NT2/D1 (cell line): ENCODE results near the gene CPEB4.
A peak's percentile ranks its signal among the peaks of the same experiment; 100 is the strongest.

ENCODE experiments used
- DNase-seq: peaks from one replicate; pipeline ENCODE4 v3.0.0-alpha.2; 2011; ENCODE audit warnings: low read depth, low spot score
- H3K27me3 ChIP-seq: 2 replicates; pipeline ENCODE4 v1.6.0; 2011; ENCODE audit warnings: mild to moderate bottlenecking; ENCODE audit not compliant: insufficient read length, insufficient read depth
- H3K36me3 ChIP-seq: 2 replicates; pipeline ENCODE4 v1.6.1; 2011; ENCODE audit warnings: mild to moderate bottlenecking, low read length, mixed read lengths; ENCODE audit not compliant: insufficient read depth, insufficient read length
- H3K4me1 ChIP-seq: 2 replicates; pipeline ENCODE4 v1.5.1; 2011; ENCODE audit not compliant: insufficient read depth, insufficient read length
- H3K4me3 ChIP-seq: 2 replicates; pipeline ENCODE4 v1.5.1; 2011; ENCODE audit warnings: low read depth; ENCODE audit not compliant: insufficient read length
- H3K9ac ChIP-seq: 2 replicates; pipeline ENCODE4 v1.6.0; 2011; ENCODE audit warnings: low read depth; ENCODE audit not compliant: insufficient read length
- H3K9me3 ChIP-seq: 2 replicates; pipeline ENCODE4 v1.5.1; 2011; ENCODE audit warnings: mild to moderate bottlenecking, low read length; ENCODE audit not compliant: insufficient read depth
- SUZ12 ChIP-seq: IDR thresholded peaks from 2 replicates; pipeline ENCODE4 v1.6.1; 2011; ENCODE audit not compliant: insufficient read length, insufficient read depth; ENCODE audit errors: extremely low read depth
- YY1 ChIP-seq: IDR thresholded peaks from 2 replicates; pipeline ENCODE4 v1.6.1; 2011; ENCODE audit not compliant: insufficient read length, insufficient read depth
- ZNF274 ChIP-seq: IDR thresholded peaks from 2 replicates; pipeline ENCODE4 v1.6.1; 2011; ENCODE audit warnings: mild to moderate bottlenecking, low read depth, low read length

CPEB4 gene

DNA sequence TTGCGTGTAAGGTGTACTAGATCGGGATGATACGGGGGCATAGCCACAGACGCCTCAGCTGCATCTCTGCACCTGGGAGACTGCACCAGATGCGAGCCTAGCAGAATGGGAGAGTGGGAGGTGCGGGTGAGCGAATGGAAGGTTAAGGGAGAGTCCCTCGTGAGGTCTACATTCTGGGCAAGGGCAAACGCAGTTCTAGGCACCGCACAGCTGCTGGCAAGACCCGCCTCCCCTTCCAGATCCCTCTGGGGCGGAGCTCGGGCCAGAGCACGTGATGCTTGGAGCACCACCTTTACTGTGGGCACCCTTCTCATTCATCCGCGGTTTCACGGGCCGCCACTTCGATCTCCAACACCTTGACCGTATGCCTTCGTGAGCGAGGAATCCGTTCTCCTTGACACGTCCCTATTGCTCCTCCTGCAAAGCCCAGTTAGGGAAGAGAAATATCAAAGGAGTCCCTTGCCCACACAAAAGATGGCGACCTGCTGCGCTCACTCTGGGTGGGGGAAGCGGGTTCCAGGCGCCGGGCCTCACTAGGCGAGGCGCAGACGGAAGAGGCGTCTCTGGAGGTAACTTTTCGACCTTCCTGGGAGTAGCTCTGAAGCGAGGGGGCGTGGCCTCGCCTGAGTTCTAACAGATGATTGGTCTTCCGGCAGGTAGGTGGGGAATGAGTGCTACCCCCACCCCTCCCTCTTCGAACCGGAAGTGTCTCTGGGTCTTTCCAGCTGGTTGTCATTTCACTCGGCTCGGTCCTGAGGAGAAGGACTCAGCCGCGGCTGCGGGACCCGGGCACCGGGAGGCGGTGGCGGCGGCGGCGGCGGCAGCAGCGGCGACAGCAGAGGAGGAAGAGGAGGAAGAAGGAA lies at the start of gene CPEB4:
Gene CPEB4 (plus strand): TSS at position 740 of the 863 bp plus-strand sequence. CDS start 1,385 bp downstream, outside the sequence.
- no peaks in the 10 kb centered on the region for H3K36me3 ChIP-seq
- peak within 1 kb of the TSS; percentile 47 for H3K4me3 ChIP-seq
- H3K27me3 ChIP-seq = no peaks in the 10 kb centered on the region
- peak within 1 kb of the TSS; percentile 61 for H3K9ac ChIP-seq
- peak; percentile 96 for DNase-seq
- H3K4me1 ChIP-seq = no peaks in the 10 kb centered on the region
- H3K9me3 ChIP-seq = no peaks in the 10 kb centered on the region
- TF ChIP-seq SUZ12 = no peak
- TF ChIP-seq YY1 = peak; percentile 98
- no peak for TF ChIP-seq ZNF274

DNA sequence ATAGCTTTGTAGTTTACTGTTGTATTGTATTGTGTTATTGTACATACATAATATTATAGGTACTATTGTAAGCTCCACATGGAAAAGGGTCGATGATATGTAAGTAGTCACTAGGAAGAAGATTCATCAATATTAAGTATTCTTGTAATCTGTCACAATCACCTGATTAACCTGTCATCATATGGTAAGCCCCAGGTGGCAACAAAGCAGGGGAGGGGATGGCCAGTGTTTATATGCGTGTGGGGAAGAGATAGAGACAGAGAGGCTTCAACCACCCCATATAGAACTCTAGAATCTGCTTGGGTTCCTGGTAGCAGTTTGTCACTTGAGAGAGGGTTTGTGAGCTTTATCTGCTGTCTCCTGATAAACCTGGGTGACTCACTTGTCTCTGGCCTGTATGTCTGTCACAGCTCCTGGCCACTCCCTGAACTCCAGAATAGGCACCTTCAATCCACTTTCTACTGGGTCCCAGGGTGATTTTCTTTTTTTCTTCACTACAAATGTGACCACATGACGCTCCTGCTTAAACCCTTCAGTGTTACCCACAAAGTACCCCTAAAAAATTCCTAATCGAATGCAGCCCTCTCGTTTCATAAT lies 48.9 kb upstream of the CPEB4 start:
- Histone ChIP-seq H3K9ac (no peak overlapping the region), H3K36me3 (no peaks in the 10 kb centered on the region), H3K9me3 (no peaks in the 10 kb centered on the region), H3K27me3 (no peaks in the 10 kb centered on the region), H3K4me1 (peaks cover 4% of the 10 kb centered on the region), H3K4me3 (no peak overlapping the region)
- DNase-seq = no peak
- no peak for TF ChIP-seq ZNF274
- no peak for TF ChIP-seq YY1
- no peak for TF ChIP-seq SUZ12

GRCh38 chr5:173840111-173840983 lies 47.8 kb upstream of the CPEB4 start:
- TF ChIP-seq ZNF274 = no peak
- TF ChIP-seq SUZ12 = no peak
- no peak for TF ChIP-seq YY1
- no peak for DNase-seq
- H3K27me3 ChIP-seq = no peaks in the 10 kb centered on the region
- peaks cover 4% of the 10 kb centered on the region for H3K4me1 ChIP-seq
- H3K9me3 ChIP-seq = no peaks in the 10 kb centered on the region
- no peak overlapping the region for H3K9ac ChIP-seq
- no peaks in the 10 kb centered on the region for H3K36me3 ChIP-seq
- no peak overlapping the region for H3K4me3 ChIP-seq

DNA sequence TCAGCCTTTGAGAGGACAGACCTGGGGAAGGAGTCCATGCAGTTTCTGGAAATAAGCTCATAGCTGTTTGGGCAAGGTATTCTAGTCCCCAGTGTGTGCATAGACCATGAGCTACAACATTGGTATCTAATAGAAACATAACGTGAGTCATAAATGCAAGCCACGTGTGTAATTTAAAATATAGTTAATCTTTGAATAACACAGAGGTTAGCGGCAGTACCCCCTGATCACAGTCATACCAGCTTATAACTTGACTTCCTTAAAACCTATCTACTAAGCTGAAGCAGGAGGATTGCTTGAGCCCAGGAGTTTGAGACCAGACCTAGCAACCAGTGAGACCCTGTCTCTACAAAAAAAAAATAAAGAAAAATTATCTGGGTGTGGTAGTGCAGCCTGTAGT lies 46.4 kb upstream of the CPEB4 start:
- Histone ChIP-seq H3K9ac (no peak overlapping the region), H3K4me3 (no peak overlapping the region), H3K4me1 (peaks cover 4% of the 10 kb centered on the region), H3K36me3 (no peaks in the 10 kb centered on the region), H3K9me3 (no peaks in the 10 kb centered on the region), H3K27me3 (no peaks in the 10 kb centered on the region)
- no peak for TF ChIP-seq ZNF274
- TF ChIP-seq SUZ12 = no peak
- TF ChIP-seq YY1 = no peak
- DNase-seq = no peak

DNA sequence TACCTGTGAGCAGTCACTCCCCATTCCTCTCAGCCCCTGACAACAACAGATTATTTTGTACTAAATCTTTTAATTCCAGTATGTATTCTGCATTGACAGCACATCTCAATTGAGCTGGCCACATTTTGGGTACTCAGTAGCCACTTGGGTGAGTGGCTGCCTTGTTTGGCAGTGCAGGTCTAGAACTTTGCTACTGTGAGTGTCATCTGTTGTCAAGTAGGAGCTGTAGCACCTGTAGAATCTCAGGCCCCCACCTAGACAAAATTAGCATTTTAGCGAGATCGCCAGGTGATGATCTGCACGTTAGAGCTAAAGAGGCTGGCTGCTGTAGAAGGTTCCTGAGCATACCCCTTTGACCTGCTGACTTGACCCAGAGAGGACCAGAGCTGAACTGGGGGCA lies 44.4 kb upstream of the CPEB4 start:
- no peak for TF ChIP-seq YY1
- TF ChIP-seq SUZ12 = no peak
- no peak for TF ChIP-seq ZNF274
- Histone ChIP-seq H3K36me3 (no peaks in the 10 kb centered on the region), H3K9ac (no peak overlapping the region), H3K4me1 (peaks cover 4% of the 10 kb centered on the region), H3K4me3 (no peak overlapping the region), H3K27me3 (no peaks in the 10 kb centered on the region), H3K9me3 (0 out of 2 replicates have a peak, but pooled peaks cover 11% of the 10 kb centered on the region)
- DNase-seq = no peak

- no peaks in the 10 kb centered on the region for H3K27me3 ChIP-seq
These were observed 42.8 kb upstream of the CPEB4 start for GRCh38 chr5:173845321-173845720.

More at GRCh38 chr5:173845321-173845720, 42.8 kb upstream of the CPEB4 start:
- H3K4me1 ChIP-seq = peaks cover 4% of the 10 kb centered on the region
- peaks cover 18% of the 10 kb centered on the region; the same call in 1 of the 2 replicates for H3K9me3 ChIP-seq
- TF ChIP-seq YY1 (no peak), SUZ12 (no peak), ZNF274 (no peak)
- H3K36me3 ChIP-seq = no peaks in the 10 kb centered on the region
- H3K4me3 ChIP-seq = no peak overlapping the region
- H3K9ac ChIP-seq = no peak overlapping the region
- DNase-seq = no peak
